ENCODE measurements around the gene S100A8.
"Not testable (repeated sequence)": the region's sequence is repeated elsewhere in the genome, so short reads cannot be mapped to it uniquely, and the experiment has no call there.

The S100A8 gene

GRCh38 chr1:153360592-153361479 is 30.0 kb downstream of the S100A8 start:
- DNase-seq, result no peak

GRCh38 chr1:153360190-153360589 is 30.7 kb downstream of the S100A8 start:
- DNase-seq, result no peak

GRCh38 chr1:153359241-153359640 is 31.6 kb downstream of the S100A8 start:
- DNase-seq, result no peak

- no peak for DNase-seq
These were observed 32.2 kb downstream of the S100A8 start for GRCh38 chr1:153358691-153358975.

- DNase-seq, result no peak
These were observed 32.8 kb downstream of the S100A8 start, which contains the start of gene S100A9 for GRCh38 chr1:153357853-153358690. Gene S100A9 (plus strand): TSS chr1:153357854. CDS start chr1:153358284, 430 bp downstream.

- no peak for DNase-seq
These were observed 33.6 kb downstream of the S100A8 start for GRCh38 chr1:153357076-153357852.

GRCh38 chr1:153356392-153357075 is 34.3 kb downstream of the S100A8 start:
- DNase-seq, result no peak

- DNase-seq, result peak; percentile 42
These were observed 35.3 kb downstream of the S100A8 start for GRCh38 chr1:153355445-153356071.

- DNase-seq, result no peak
These were observed 36.2 kb downstream of the S100A8 start for GRCh38 chr1:153354515-153355193.

GRCh38 chr1:153353226-153353947 is 37.5 kb downstream of the S100A8 start:
- no peak for DNase-seq

GRCh38 chr1:153352523-153352922 is 38.4 kb downstream of the S100A8 start:
- peak; percentile 29 for DNase-seq

- no peak for DNase-seq
These were observed 40.4 kb downstream of the S100A8 start for GRCh38 chr1:153350321-153350957.

GRCh38 chr1:153349363-153350320 is 41.2 kb downstream of the S100A8 start:
- no peak for DNase-seq

GRCh38 chr1:153348511-153349362 is 42.1 kb downstream of the S100A8 start, which contains the start of gene PGLYRP4:
Gene PGLYRP4 (minus strand): TSS chr1:153348841. CDS start chr1:153347932, 909 bp downstream.
- no peak for DNase-seq

- DNase-seq, result no peak
These were observed 43.0 kb downstream of the S100A8 start for GRCh38 chr1:153347856-153348255.

GRCh38 chr1:153347049-153347448 is 43.8 kb downstream of the S100A8 start:
- DNase-seq, result not testable (repeated sequence)

GRCh38 chr1:153346077-153346723 is 44.7 kb downstream of the S100A8 start:
- no peak for DNase-seq

Measured in NCI-H226 (cell line).